Colonic mucosa (tissue), 4 donors: ENCODE data around the gene OXSM. TPM values are rescaled to one million over a fixed set of nuclear protein-coding genes. Genes with fewer than 3 reads are reported as not detected.

Source experiments
- DNase-seq: peaks from one replicate; pipeline ENCODE4 v3.0.0-alpha.2; 2020
- H3K27ac ChIP-seq: fragments of 200-600 bp; one replicate; pipeline ENCODE4 v1.8.0; 2021
- H3K27me3 ChIP-seq: fragments of 200-600 bp; one replicate; pipeline ENCODE4 v1.8.0; 2021
- H3K36me3 ChIP-seq: fragments of 200-600 bp; one replicate; pipeline ENCODE4 v1.8.0; 2021
- H3K4me1 ChIP-seq: fragments of 200-600 bp; one replicate; pipeline ENCODE4 v1.8.0; 2021; ENCODE audit warnings: mild to moderate bottlenecking
- H3K4me3 ChIP-seq: fragments of 200-600 bp; one replicate; pipeline ENCODE4 v1.8.0; 2021
- H3K9ac ChIP-seq, 2 donors: one replicate each; pipeline ENCODE4 v1.7.0; 2013; ENCODE audit warnings: control low read depth in 2 of 2, low read depth in 2 of 2, low read length in 2 of 2
- H3K9me3 ChIP-seq: fragments of 200-600 bp; one replicate; pipeline ENCODE4 v1.8.0; 2021
- intact Hi-C: fragments of 100-400 bp; cut with DNase I; formaldehyde crosslinking; loops from one replicate; pipeline ENCODE4 v1.14.1; 2022
- total RNA-seq, 2 donors: library from RNA; stranded (reverse); fragmentation: NEBNext Ultra II Directional in 1 of 2; extraction: Animal tissue kit (Norgen Biotek cat#: 25700) in 1 of 2; gene quantifications; one replicate each; pipeline ENCODE4 v1.2.1, GENCODE V29; 2021
- TF ChIP-seq, protein P1 (sequence below): fragments of 200-600 bp; IDR thresholded peaks from one replicate; pipeline ENCODE4 v1.8.0; 2022; ENCODE audit warnings: antibody characterized with exemption, mild to moderate bottlenecking
- donor health status: healthy.
- donor health status: DM: no; HTN: no; CAD: no.
- donor health status: DM: no; HTN: no; CAD: no.

OXSM gene
- total RNA-seq, 2 donors from 2014 or later: 14.5 to 23.3 TPM

DNA sequence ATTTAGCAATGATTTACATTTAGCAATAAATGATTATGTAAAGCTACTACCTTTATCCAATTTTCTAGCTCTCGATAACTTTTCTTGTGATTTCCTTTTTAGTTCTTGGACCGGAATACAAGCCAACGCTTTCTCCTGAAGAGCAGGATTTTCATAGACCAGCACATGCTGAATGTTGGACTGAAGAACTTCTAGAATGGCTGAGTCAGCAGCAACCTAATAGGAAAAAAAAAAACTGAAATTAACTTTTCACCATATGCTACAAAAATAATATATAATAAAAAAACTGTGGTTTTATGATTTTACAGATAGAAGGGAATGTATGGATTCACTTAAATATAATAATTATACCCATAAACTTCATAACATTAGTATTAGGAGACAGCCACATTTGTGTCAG, 38.8 kb upstream of the OXSM start:
- no peaks in the 10 kb centered on the region for H3K27me3 ChIP-seq
- no peak for DNase-seq
- H3K4me3 ChIP-seq: no peak overlapping the region
- H3K9me3 ChIP-seq: no peaks in the 10 kb centered on the region
- TF ChIP-seq, protein P1, sequence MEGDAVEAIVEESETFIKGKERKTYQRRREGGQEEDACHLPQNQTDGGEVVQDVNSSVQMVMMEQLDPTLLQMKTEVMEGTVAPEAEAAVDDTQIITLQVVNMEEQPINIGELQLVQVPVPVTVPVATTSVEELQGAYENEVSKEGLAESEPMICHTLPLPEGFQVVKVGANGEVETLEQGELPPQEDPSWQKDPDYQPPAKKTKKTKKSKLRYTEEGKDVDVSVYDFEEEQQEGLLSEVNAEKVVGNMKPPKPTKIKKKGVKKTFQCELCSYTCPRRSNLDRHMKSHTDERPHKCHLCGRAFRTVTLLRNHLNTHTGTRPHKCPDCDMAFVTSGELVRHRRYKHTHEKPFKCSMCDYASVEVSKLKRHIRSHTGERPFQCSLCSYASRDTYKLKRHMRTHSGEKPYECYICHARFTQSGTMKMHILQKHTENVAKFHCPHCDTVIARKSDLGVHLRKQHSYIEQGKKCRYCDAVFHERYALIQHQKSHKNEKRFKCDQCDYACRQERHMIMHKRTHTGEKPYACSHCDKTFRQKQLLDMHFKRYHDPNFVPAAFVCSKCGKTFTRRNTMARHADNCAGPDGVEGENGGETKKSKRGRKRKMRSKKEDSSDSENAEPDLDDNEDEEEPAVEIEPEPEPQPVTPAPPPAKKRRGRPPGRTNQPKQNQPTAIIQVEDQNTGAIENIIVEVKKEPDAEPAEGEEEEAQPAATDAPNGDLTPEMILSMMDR: no peak
- intact Hi-C loops: loop anchor here (10.0 kb wide), 1 partner anchor 126 kb away; no protein-coding TSS in a partner anchor
- H3K9ac ChIP-seq: no peak overlapping the region
- H3K4me1 ChIP-seq: no peaks in the 10 kb centered on the region
- H3K27ac ChIP-seq: no peak overlapping the region
- H3K36me3 ChIP-seq: no peaks in the 10 kb centered on the region

DNA sequence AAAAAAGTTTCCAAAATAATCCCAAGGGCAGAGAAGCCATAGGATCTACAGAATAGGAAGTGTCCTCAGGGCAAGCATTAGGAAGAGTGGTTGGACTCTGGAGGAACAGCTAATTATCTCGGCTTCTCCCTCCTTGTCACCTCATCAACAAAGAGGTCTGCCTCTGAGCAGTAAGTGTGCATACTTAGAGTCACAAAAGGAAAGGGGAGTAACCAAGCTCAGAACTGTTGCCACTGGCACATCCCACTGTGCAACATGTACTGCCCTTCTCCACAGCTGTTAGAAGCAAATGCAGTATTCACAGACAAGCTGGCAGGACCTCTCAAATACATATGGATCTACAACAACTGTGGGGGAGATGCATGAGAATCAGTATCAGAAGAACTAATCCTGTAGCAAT, 38.2 kb upstream of the OXSM start:
- TF ChIP-seq, protein P1: no peak
- intact Hi-C loops: loop anchor here (10.0 kb wide), 1 partner anchor 127 kb away; no protein-coding TSS in a partner anchor
- Histone ChIP-seq H3K9ac (no peak overlapping the region), H3K4me3 (no peak overlapping the region), H3K4me1 (no peaks in the 10 kb centered on the region), H3K27ac (no peak overlapping the region), H3K36me3 (no peaks in the 10 kb centered on the region), H3K27me3 (no peaks in the 10 kb centered on the region), H3K9me3 (no peaks in the 10 kb centered on the region)
- DNase-seq: no peak

DNA sequence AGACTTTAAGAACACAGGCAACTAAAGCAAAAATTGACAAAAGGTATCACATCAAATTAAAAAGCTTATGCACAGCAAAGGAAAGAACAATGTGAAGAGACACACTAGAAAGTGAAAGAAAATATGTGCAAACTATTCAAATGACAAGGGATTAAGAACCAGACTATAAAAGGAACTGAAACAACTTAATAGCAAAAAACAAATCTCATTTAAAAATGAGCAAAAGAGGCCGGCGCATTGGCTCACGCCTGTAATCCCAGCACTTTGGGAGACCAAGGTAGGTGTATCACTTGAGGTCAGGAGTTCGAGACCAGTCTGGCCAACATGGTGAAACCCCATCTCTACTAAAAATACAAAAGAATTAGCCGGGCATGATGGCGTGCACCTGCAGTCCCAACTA, 21.0 kb upstream of the OXSM start:
- Histone ChIP-seq H3K27me3 (no peaks in the 10 kb centered on the region), H3K9ac (no peak overlapping the region), H3K27ac (no peak overlapping the region), H3K36me3 (no peaks in the 10 kb centered on the region), H3K4me1 (no peaks in the 10 kb centered on the region), H3K4me3 (no peak overlapping the region), H3K9me3 (no peaks in the 10 kb centered on the region)
- DNase-seq: no peak
- TF ChIP-seq, protein P1: no peak
- intact Hi-C loops: no loop called here

DNA sequence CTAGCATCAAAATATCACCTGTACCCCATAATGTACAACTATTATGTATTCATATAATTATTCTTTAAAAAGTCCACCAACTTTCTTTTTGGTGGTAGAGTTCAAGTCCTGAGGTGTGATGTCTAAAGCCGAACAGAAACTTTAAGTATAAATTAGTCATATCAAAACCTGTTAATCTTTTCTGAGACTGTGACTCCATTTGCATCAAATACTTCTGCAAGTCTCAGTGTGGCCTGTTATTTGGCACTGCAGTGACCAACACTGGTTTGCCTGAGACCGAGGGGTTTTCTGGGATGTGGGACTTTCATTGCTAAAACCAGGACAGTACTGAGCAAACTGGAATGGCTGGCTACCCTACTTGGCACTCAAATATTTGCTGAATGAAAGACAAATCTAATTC, 14.0 kb upstream of the OXSM start:
- Histone ChIP-seq H3K36me3 (peaks cover 4% of the 10 kb centered on the region), H3K4me3 (no peak overlapping the region), H3K27ac (no peak overlapping the region), H3K9me3 (no peaks in the 10 kb centered on the region), H3K27me3 (no peaks in the 10 kb centered on the region), H3K4me1 (no peaks in the 10 kb centered on the region), H3K9ac (no peak overlapping the region)
- intact Hi-C loops: loop anchor here (10.0 kb wide), 1 partner anchor 131 kb away; no protein-coding TSS in a partner anchor
- DNase-seq: no peak
- TF ChIP-seq, protein P1: no peak

DNA sequence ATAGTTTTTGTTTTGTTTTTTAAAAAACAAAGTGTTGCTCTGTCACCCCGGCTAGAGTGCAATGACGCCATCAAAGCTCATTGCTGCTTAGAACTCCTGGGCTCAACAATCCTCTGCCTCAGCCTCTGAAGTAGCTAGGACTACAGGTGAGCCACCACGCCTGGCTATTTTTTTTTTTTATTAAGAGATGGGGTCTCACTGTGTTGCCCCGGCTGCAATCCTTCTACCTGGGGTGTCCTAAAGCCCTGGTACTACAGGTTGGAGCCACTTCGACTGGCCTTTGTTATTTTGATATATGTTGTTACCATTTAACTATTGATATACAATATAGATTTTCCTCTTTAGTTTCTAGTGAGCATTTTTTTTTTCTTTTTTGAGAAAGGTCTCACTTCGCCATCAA, 9.3 kb upstream of the OXSM start:
- intact Hi-C loops: loop anchor here (5.0 kb wide), 1 partner anchor 118 kb away; the partner anchor contains the start of gene TOP2B
- H3K27me3 ChIP-seq: no peaks in the 10 kb centered on the region
- H3K4me1 ChIP-seq: peaks cover 5% of the 10 kb centered on the region
- no peak for DNase-seq
- TF ChIP-seq, protein P1: no peak
- H3K4me3 ChIP-seq: no peak overlapping the region
- H3K36me3 ChIP-seq: no peaks in the 10 kb centered on the region
- H3K27ac ChIP-seq: no peak overlapping the region
- no peak overlapping the region for H3K9ac ChIP-seq
- H3K9me3 ChIP-seq: no peaks in the 10 kb centered on the region
